Measurements from ENCODE around the gene DENND1A. TPM values are rescaled to one million over a fixed set of nuclear protein-coding genes. Genes with fewer than 3 reads are reported as not detected.

The DENND1A gene
- total RNA-seq, 1 experiment from 2014 or later, result 42.5 TPM

- BruUV-seq (replicated peaks), result no TSS peak
- ChIA-PET CTCF (interaction anchor here (0.7 kb wide), 1 partner anchor 12 kb away, joined by 4 read pairs; no protein-coding TSS in a partner anchor), POLR2A (interaction anchor here (0.8 kb wide), 1 partner anchor 21 kb away, joined by 7 read pairs; no protein-coding TSS in a partner anchor)
- no peak for DNase-seq (ENCODE audit: unreplicated experiment)
- no peak overlapping the region for H3K27ac Mint-ChIP-seq (ENCODE audit: low read depth, unreplicated experiment)
- no peaks in the 10 kb centered on the region for H3K36me3 Mint-ChIP-seq (ENCODE audit: insufficient read depth, unreplicated experiment)
- H3K9me3 Mint-ChIP-seq (ENCODE audit: unreplicated experiment), result peaks cover 7% of the 10 kb centered on the region
- H3K4me3 Mint-ChIP-seq (ENCODE audit: unreplicated experiment), result no peak overlapping the region
- no peaks in the 10 kb centered on the region for H3K4me1 Mint-ChIP-seq (ENCODE audit: insufficient read depth, unreplicated experiment)
- intact Hi-C loops (cut with micrococcal nuclease), result no loop called here
- no peaks in the 10 kb centered on the region for H3K27me3 Mint-ChIP-seq (ENCODE audit: insufficient read depth, unreplicated experiment)
- no peak for TF ChIP-seq CTCF (IDR thresholded peaks at IDR 0.05; ENCODE audit: unreplicated experiment)
Observed at GRCh38 chr9:123943671-123944070, 13.7 kb upstream of the DENND1A start.

GRCh38 chr9:123942542-123942941 is 12.6 kb upstream of the DENND1A start:
- intact Hi-C loops (cut with micrococcal nuclease), result no loop called here
- no peaks in the 10 kb centered on the region for H3K27me3 Mint-ChIP-seq (ENCODE audit: insufficient read depth, unreplicated experiment)
- no peak for DNase-seq (ENCODE audit: unreplicated experiment)
- H3K27ac Mint-ChIP-seq (ENCODE audit: low read depth, unreplicated experiment), result no peak overlapping the region
- no peak overlapping the region for H3K4me3 Mint-ChIP-seq (ENCODE audit: unreplicated experiment)
- no TSS peak for BruUV-seq (replicated peaks)
- no peaks in the 10 kb centered on the region for H3K4me1 Mint-ChIP-seq (ENCODE audit: insufficient read depth, unreplicated experiment)
- ChIA-PET POLR2A (no interaction called here), CTCF (no interaction called here)
- peaks cover 7% of the 10 kb centered on the region for H3K9me3 Mint-ChIP-seq (ENCODE audit: unreplicated experiment)
- no peaks in the 10 kb centered on the region for H3K36me3 Mint-ChIP-seq (ENCODE audit: insufficient read depth, unreplicated experiment)
- no peak for TF ChIP-seq CTCF (IDR thresholded peaks at IDR 0.05; ENCODE audit: unreplicated experiment)

GRCh38 chr9:123941524-123942070 is 11.7 kb upstream of the DENND1A start:
- intact Hi-C loops (cut with micrococcal nuclease), result no loop called here
- Mint-ChIP-seq H3K27me3 (ENCODE audit: insufficient read depth, unreplicated experiment) (no peaks in the 10 kb centered on the region), H3K4me1 (ENCODE audit: insufficient read depth, unreplicated experiment) (no peaks in the 10 kb centered on the region), H3K27ac (ENCODE audit: low read depth, unreplicated experiment) (no peak overlapping the region), H3K36me3 (ENCODE audit: insufficient read depth, unreplicated experiment) (no peaks in the 10 kb centered on the region), H3K9me3 (ENCODE audit: unreplicated experiment) (peaks cover 7% of the 10 kb centered on the region), H3K4me3 (ENCODE audit: unreplicated experiment) (no peak overlapping the region)
- CTCF ChIA-PET, result no interaction called here
- POLR2A ChIA-PET, result no interaction called here
- DNase-seq (ENCODE audit: unreplicated experiment), result no peak
- TF ChIP-seq CTCF (IDR thresholded peaks at IDR 0.05; ENCODE audit: unreplicated experiment), result no peak
- BruUV-seq (replicated peaks), result no TSS peak

- ChIA-PET CTCF (no interaction called here), POLR2A (interaction anchor here (0.6 kb wide), 1 partner anchor 448 kb away, joined by 3 read pairs; no protein-coding TSS in a partner anchor)
- no peak for DNase-seq (ENCODE audit: unreplicated experiment)
- Mint-ChIP-seq H3K4me3 (ENCODE audit: unreplicated experiment) (no peak overlapping the region), H3K9me3 (ENCODE audit: unreplicated experiment) (peaks cover 7% of the 10 kb centered on the region), H3K4me1 (ENCODE audit: insufficient read depth, unreplicated experiment) (no peaks in the 10 kb centered on the region), H3K27me3 (ENCODE audit: insufficient read depth, unreplicated experiment) (no peaks in the 10 kb centered on the region), H3K27ac (ENCODE audit: low read depth, unreplicated experiment) (no peak overlapping the region), H3K36me3 (ENCODE audit: insufficient read depth, unreplicated experiment) (no peaks in the 10 kb centered on the region)
- BruUV-seq (replicated peaks), result no TSS peak
- no peak for TF ChIP-seq CTCF (IDR thresholded peaks at IDR 0.05; ENCODE audit: unreplicated experiment)
- intact Hi-C loops (cut with micrococcal nuclease), result no loop called here
Observed at GRCh38 chr9:123940721-123941523, 11.0 kb upstream of the DENND1A start.
